Neural cell (in vitro differentiated cells): ENCODE measurements around the gene PTPRF. TPM values are rescaled to one million over a fixed set of nuclear protein-coding genes. Genes with fewer than 3 reads are reported as not detected.

Experiments
- H2AFZ ChIP-seq: fragments of 200-600, 300-800 bp; sonication (generic), shearing (Covaris generic); 2 replicates; pipeline ENCODE4 v1.6.0; 2014; ENCODE audit warnings: low read depth, mild to moderate bottlenecking, antibody characterized with exemption, low read length, moderate library complexity
- H3F3A ChIP-seq: fragments of 200-600 bp; shearing (Covaris generic); 2 replicates; pipeline ENCODE4 v1.6.1; 2016; ENCODE audit warnings: mild to moderate bottlenecking, moderate library complexity, mixed read lengths, antibody characterized with exemption, low read length; ENCODE audit not compliant: insufficient read depth, poor library complexity, severe bottlenecking
- H3K27ac ChIP-seq: fragments of 200-600, 300-800 bp; sonication (generic), shearing (Covaris generic); 2 replicates; pipeline ENCODE4 v1.5.1; 2014; ENCODE audit warnings: mild to moderate bottlenecking, low read length, moderate library complexity
- H3K27me3 ChIP-seq: fragments of 300-800, 200-600 bp; sonication (generic), shearing (Covaris generic); 2 replicates; pipeline ENCODE4 v1.6.0; 2014; ENCODE audit warnings: mild to moderate bottlenecking, low read depth, low read length, moderate library complexity; ENCODE audit not compliant: insufficient read depth
- H3K36me3 ChIP-seq: fragments of 300-800, 200-600 bp; sonication (generic), shearing (Covaris generic); 2 replicates; pipeline ENCODE4 v1.5.1; 2014; ENCODE audit warnings: mild to moderate bottlenecking, antibody characterized with exemption, low read length, moderate library complexity; ENCODE audit not compliant: insufficient read depth
- H3K4me2 ChIP-seq: fragments of 300-800, 200-600 bp; sonication (generic), shearing (Covaris generic); 2 replicates; pipeline ENCODE4 v1.6.0; 2014; ENCODE audit warnings: mild to moderate bottlenecking, low read length
- H3K4me3 ChIP-seq: fragments of 300-800, 200-600 bp; sonication (generic), shearing (Covaris generic); 2 replicates; pipeline ENCODE4 v1.5.1; 2014; ENCODE audit warnings: mild to moderate bottlenecking, low read length, moderate library complexity
- H3K79me2 ChIP-seq: fragments of 200-600 bp; shearing (Covaris generic); replicated peaks from 2 replicates; pipeline ENCODE4 v1.6.0; 2014; ENCODE audit warnings: mild to moderate bottlenecking, low read length, moderate library complexity; ENCODE audit not compliant: insufficient read depth
- H3K9ac ChIP-seq: fragments of 300-800, 200-600 bp; sonication (generic), shearing (Covaris generic); 2 replicates; pipeline ENCODE4 v1.6.1; 2016; ENCODE audit warnings: mild to moderate bottlenecking, low read length, mixed read lengths
- H3K9me2 ChIP-seq: fragments of 200-600 bp; shearing (Covaris generic); 2 replicates; pipeline ENCODE4 v1.6.1; 2016; ENCODE audit warnings: mild to moderate bottlenecking, low read length, mixed read lengths; ENCODE audit not compliant: insufficient read depth
- H3K9me3 ChIP-seq: fragments of 200-600, 300-800 bp; sonication (generic), shearing (Covaris generic); 2 replicates; pipeline ENCODE4 v1.6.1; 2016; ENCODE audit warnings: mild to moderate bottlenecking, mixed run types, low read length, moderate library complexity, mixed read lengths
- H4K20me1 ChIP-seq: fragments of 200-600 bp; shearing (Covaris generic); 2 replicates; pipeline ENCODE4 v1.6.1; 2016; ENCODE audit warnings: mild to moderate bottlenecking, mixed run types; ENCODE audit not compliant: insufficient read depth
- EP300 ChIP-seq: fragments of 450-650 bp; conservative IDR thresholded peaks from 2 replicates; pipeline ENCODE4 v1.6.1; 2014; ENCODE audit warnings: antibody characterized with exemption, mild to moderate bottlenecking, moderate library complexity; ENCODE audit not compliant: poor library complexity, severe bottlenecking
- EZH2 ChIP-seq: fragments of 200-600, 300-800 bp; shearing (Covaris generic), sonication (generic); IDR thresholded peaks from 2 replicates; pipeline ENCODE4 v1.6.1; 2014; ENCODE audit warnings: antibody characterized with exemption, low read length, borderline replicate concordance, mild to moderate bottlenecking; ENCODE audit not compliant: insufficient read depth, poor library complexity, severe bottlenecking
- MXI1 ChIP-seq: fragments of 450-650 bp; conservative IDR thresholded peaks from 2 replicates; pipeline ENCODE4 v1.6.1; 2014; ENCODE audit warnings: antibody characterized with exemption, mild to moderate bottlenecking; ENCODE audit not compliant: poor library complexity, severe bottlenecking
- POLR2AphosphoS5 ChIP-seq: IDR thresholded peaks from 2 replicates; pipeline ENCODE4 v1.6.1; 2012
- RAD21 ChIP-seq: fragments of 450-650 bp; conservative IDR thresholded peaks from 2 replicates; pipeline ENCODE4 v1.6.1; 2014; ENCODE audit warnings: antibody characterized with exemption, mild to moderate bottlenecking, moderate library complexity
- REST ChIP-seq: IDR thresholded peaks from 2 replicates; pipeline ENCODE4 v1.6.1; 2012; ENCODE audit warnings: borderline replicate concordance
- SMC3 ChIP-seq: fragments of 450-650 bp; conservative IDR thresholded peaks from 2 replicates; pipeline ENCODE4 v1.6.1; 2014; ENCODE audit warnings: antibody characterized with exemption, mild to moderate bottlenecking, moderate library complexity; ENCODE audit not compliant: poor library complexity
- TAF1 ChIP-seq: IDR thresholded peaks from 2 replicates; pipeline ENCODE4 v1.6.1; 2012; ENCODE audit warnings: low read depth
- polyA plus RNA-seq: library from polyadenylated mRNA; depleted of rRNA; stranded (reverse); fragments of >200 nt; gene quantifications from 2 replicates; pipeline ENCODE4 v1.2.3, GENCODE V29; 2014
- TF ChIP-seq, protein P1 (sequence below): fragments of 450-650 bp; IDR thresholded peaks from 2 replicates; pipeline ENCODE4 v1.5.1; 2014; ENCODE audit warnings: antibody characterized with exemption, mild to moderate bottlenecking, moderate library complexity; ENCODE audit not compliant: poor library complexity, severe bottlenecking

PTPRF gene
- polyA plus RNA-seq, 1 donor from 2014 or later = 66.6 TPM

GRCh38 chr1:43538143-43538487 is 7.4 kb downstream of the PTPRF start:
- H4K20me1 ChIP-seq = peaks cover 5% of the 10 kb centered on the region
- no peaks in the 10 kb centered on the region for H3K9me2 ChIP-seq
- H3K4me2 ChIP-seq = no peak overlapping the region
- H3K9ac ChIP-seq = no peak overlapping the region
- H3K27me3 ChIP-seq = no peaks in the 10 kb centered on the region
- peaks cover 7% of the 10 kb centered on the region for H3K36me3 ChIP-seq
- TF ChIP-seq EZH2 (no peak), TAF1 (no peak), SMC3 (no peak), RAD21 (no peak)
- no peaks in the 10 kb centered on the region for H3F3A ChIP-seq
- H3K9me3 ChIP-seq = no peaks in the 10 kb centered on the region
- H3K4me3 ChIP-seq = no peak overlapping the region
- peaks cover 21% of the 10 kb centered on the region for H3K79me2 ChIP-seq
- no peak overlapping the region for H2AFZ ChIP-seq
- no peak overlapping the region for H3K27ac ChIP-seq

DNA sequence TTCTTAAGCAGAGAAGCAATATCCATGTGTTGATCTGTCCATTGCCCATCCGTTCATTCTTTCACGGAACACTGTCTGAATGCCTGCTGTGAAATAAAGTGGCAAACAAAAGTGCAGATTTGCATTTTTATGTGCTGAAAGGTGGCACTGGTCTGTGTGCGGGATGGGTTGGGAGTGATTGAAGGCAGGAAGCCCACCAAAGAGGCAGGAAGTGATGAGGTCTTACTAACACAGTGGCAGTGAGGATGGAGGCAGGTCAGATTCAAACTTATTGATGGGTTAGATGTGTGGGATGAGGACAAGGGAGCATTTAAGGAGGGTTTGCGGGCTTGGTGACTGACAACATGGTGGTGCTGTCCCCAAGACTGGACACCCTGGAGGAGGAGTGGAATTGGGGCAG is 8.3 kb downstream of the PTPRF start:
- TF ChIP-seq RAD21 = no peak
- TF ChIP-seq EZH2 = no peak
- TF ChIP-seq TAF1 = no peak
- no peak for TF ChIP-seq SMC3
- no peak for TF ChIP-seq REST
- TF ChIP-seq POLR2AphosphoS5 = no peak
- TF ChIP-seq EP300 = no peak
- Histone ChIP-seq H3F3A (no peaks in the 10 kb centered on the region), H3K79me2 (peaks cover 13% of the 10 kb centered on the region), H3K9me3 (no peaks in the 10 kb centered on the region), H3K4me2 (no peak overlapping the region), H3K27ac (no peak overlapping the region), H3K27me3 (no peaks in the 10 kb centered on the region), H3K9ac (no peak overlapping the region), H2AFZ (no peak overlapping the region), H3K4me3 (no peak overlapping the region), H3K36me3 (peaks cover 7% of the 10 kb centered on the region), H4K20me1 (no peaks in the 10 kb centered on the region), H3K9me2 (no peaks in the 10 kb centered on the region)

- Histone ChIP-seq H3K36me3 (peaks cover 7% of the 10 kb centered on the region), H3K27ac (no peak overlapping the region), H3K9me3 (no peaks in the 10 kb centered on the region), H3K27me3 (no peaks in the 10 kb centered on the region), H2AFZ (no peak overlapping the region), H3K9ac (no peak overlapping the region), H3F3A (no peaks in the 10 kb centered on the region), H3K4me2 (no peak overlapping the region), H3K9me2 (no peaks in the 10 kb centered on the region), H3K4me3 (no peak overlapping the region), H4K20me1 (no peaks in the 10 kb centered on the region), H3K79me2 (peaks cover 4% of the 10 kb centered on the region)
- no peak for TF ChIP-seq TAF1
- no peak for TF ChIP-seq SMC3
- no peak for TF ChIP-seq EP300
- no peak for TF ChIP-seq RAD21
- no peak for TF ChIP-seq EZH2
- TF ChIP-seq, protein P1, sequence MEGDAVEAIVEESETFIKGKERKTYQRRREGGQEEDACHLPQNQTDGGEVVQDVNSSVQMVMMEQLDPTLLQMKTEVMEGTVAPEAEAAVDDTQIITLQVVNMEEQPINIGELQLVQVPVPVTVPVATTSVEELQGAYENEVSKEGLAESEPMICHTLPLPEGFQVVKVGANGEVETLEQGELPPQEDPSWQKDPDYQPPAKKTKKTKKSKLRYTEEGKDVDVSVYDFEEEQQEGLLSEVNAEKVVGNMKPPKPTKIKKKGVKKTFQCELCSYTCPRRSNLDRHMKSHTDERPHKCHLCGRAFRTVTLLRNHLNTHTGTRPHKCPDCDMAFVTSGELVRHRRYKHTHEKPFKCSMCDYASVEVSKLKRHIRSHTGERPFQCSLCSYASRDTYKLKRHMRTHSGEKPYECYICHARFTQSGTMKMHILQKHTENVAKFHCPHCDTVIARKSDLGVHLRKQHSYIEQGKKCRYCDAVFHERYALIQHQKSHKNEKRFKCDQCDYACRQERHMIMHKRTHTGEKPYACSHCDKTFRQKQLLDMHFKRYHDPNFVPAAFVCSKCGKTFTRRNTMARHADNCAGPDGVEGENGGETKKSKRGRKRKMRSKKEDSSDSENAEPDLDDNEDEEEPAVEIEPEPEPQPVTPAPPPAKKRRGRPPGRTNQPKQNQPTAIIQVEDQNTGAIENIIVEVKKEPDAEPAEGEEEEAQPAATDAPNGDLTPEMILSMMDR = no peak
- no peak for TF ChIP-seq REST
- no peak for TF ChIP-seq POLR2AphosphoS5
- no peak for TF ChIP-seq MXI1
These were observed 9.2 kb downstream of the PTPRF start for GRCh38 chr1:43539726-43540434.
